HFF-Myc (cell line): ENCODE results near the gene ACR.

Source experiments
- DNase-seq: peaks from one replicate; pipeline ENCODE4 v3.0.0-alpha.2; 2011; ENCODE audit warnings: low read depth; ENCODE audit errors: extremely low read depth
- H3K4me3 ChIP-seq: replicated peaks from 2 replicates; pipeline ENCODE4 v1.5.1; 2011; ENCODE audit warnings: low read depth, mild to moderate bottlenecking, control low read depth, low read length
- CTCF ChIP-seq: IDR thresholded peaks from 2 replicates; pipeline ENCODE4 v1.5.1; 2012; ENCODE audit warnings: mild to moderate bottlenecking, low read depth, low read length, control low read depth; ENCODE audit errors: missing control alignments

ACR gene

GRCh38 chr22:50722716-50723428, 15.1 kb upstream of the ACR start:
- DNase-seq = no peak
- TF ChIP-seq CTCF = no peak
- no peak overlapping the region for H3K4me3 ChIP-seq

GRCh38 chr22:50723991-50724390, 14.0 kb upstream of the ACR start:
- no peak overlapping the region for H3K4me3 ChIP-seq
- DNase-seq = no peak
- TF ChIP-seq CTCF = no peak

- no peak for DNase-seq
- no peak for TF ChIP-seq CTCF
- H3K4me3 ChIP-seq = no peak overlapping the region
Measured at GRCh38 chr22:50724616-50725015, 13.4 kb upstream of the ACR start.

- TF ChIP-seq CTCF = no peak
- no peak overlapping the region for H3K4me3 ChIP-seq
- no peak for DNase-seq
Measured at GRCh38 chr22:50725597-50725996, 12.4 kb upstream of the ACR start.

- H3K4me3 ChIP-seq = no peak overlapping the region
- no peak for TF ChIP-seq CTCF
- DNase-seq = no peak
Measured at GRCh38 chr22:50726643-50727340, 11.2 kb upstream of the ACR start.

- no peak overlapping the region for H3K4me3 ChIP-seq
- TF ChIP-seq CTCF = no peak
- no peak for DNase-seq
Measured at GRCh38 chr22:50727678-50728522, 10.1 kb upstream of the ACR start.
